ENCODE results near the gene EHD1. TPM values are rescaled to one million over a fixed set of nuclear protein-coding genes. Genes with fewer than 3 reads are reported as not detected.

EHD1 gene
- 10 to 100 TPM; 39.7 to 43.8 TPM for total RNA-seq
- polyA plus RNA-seq (2013, experiment 1 of 2), result 33.1 TPM
- 32.7 TPM for polyA plus RNA-seq (2013, experiment 2 of 2)
- long read RNA-seq, experiment 1, full-length matches to known transcripts, result 4 of 15 reads
- long read RNA-seq, experiment 1, partial matches to known transcripts, result 1 of 15 reads
- long read RNA-seq, experiment 1, other reads (novel, unspliced or antisense), result 10 of 15 reads
- long read RNA-seq, experiment 2, full-length matches to known transcripts, result 66 of 80 reads
- long read RNA-seq, experiment 2, partial matches to known transcripts, result 6 of 80 reads
- long read RNA-seq, experiment 2, other reads (novel, unspliced or antisense), result 8 of 80 reads
- long read RNA-seq, experiment 3, full-length matches to known transcripts, result 214 of 227 reads
- long read RNA-seq, experiment 3, partial matches to known transcripts, result 4 of 227 reads
- long read RNA-seq, experiment 3, other reads (novel, unspliced or antisense), result 9 of 227 reads
- long read RNA-seq, experiment 4, full-length matches to known transcripts, result 1 of 7 reads
- long read RNA-seq, experiment 4, partial matches to known transcripts, result 0 of 7 reads
- long read RNA-seq, experiment 4, other reads (novel, unspliced or antisense), result 6 of 7 reads

GRCh38 chr11:64878494-64879243 lies at the start of gene EHD1:
Gene EHD1, minus strand, starts transcription at chr11:64878621. Its CDS starts 157 bp downstream, at chr11:64878464.
- Histone ChIP-seq H3K9ac (ENCODE audit: extremely low read depth, low read length, poor library complexity, severe bottlenecking) (peak within 1 kb of the TSS; percentile 80), H3K4me1 (ENCODE audit: control insufficient read depth, insufficient read depth, low read length) (no peaks in the 10 kb centered on the region), H3K27ac (ENCODE audit: low read depth, low read length) (peak within 1 kb of the TSS; percentile 83), H3K4me3 (ENCODE audit: low read length) (peak within 1 kb of the TSS; percentile 96), H3K27me3 (ENCODE audit: control insufficient read depth, insufficient read depth, low read length, poor library complexity, severe bottlenecking) (no peaks in the 10 kb centered on the region), H3K36me3 (ENCODE audit: control insufficient read depth, insufficient read depth, low read length) (peaks cover 3% of the 10 kb centered on the region), H3K9me3 (ENCODE audit: control insufficient read depth, low read length) (no peaks in the 10 kb centered on the region)
- Mint-ChIP-seq H3K4me3 (peak within 1 kb of the TSS; percentile 88), H3K27ac (peak within 1 kb of the TSS; percentile 95), H3K27me3 (ENCODE audit: insufficient read depth) (peaks cover 3% of the 10 kb centered on the region), H3K36me3 (ENCODE audit: low read depth) (peaks cover 4% of the 10 kb centered on the region), H3K9me3 (no peaks in the 10 kb centered on the region), H3K4me1 (peaks cover 28% of the 10 kb centered on the region)
- peak; percentile 99 for DNase-seq
- WGBS, 2 experiments (ENCODE audit: insufficient coverage in 1 of 2, insufficient read length in 1 of 2), result 0 to 1% methylated on average over 28 to 75 of the region's 75 CpGs
- TF ChIP-seq CTCF (conservative IDR thresholded peaks at IDR 0.05), result peak; percentile 68

- Histone ChIP-seq H3K36me3 (ENCODE audit: control insufficient read depth, insufficient read depth, low read length) (no peaks in the 10 kb centered on the region), H3K9me3 (ENCODE audit: control insufficient read depth, low read length) (no peaks in the 10 kb centered on the region), H3K27me3 (ENCODE audit: control insufficient read depth, insufficient read depth, low read length, poor library complexity, severe bottlenecking) (peaks cover 37% of the 10 kb centered on the region), H3K27ac (ENCODE audit: low read depth, low read length) (no peak overlapping the region), H3K4me1 (ENCODE audit: control insufficient read depth, insufficient read depth, low read length) (no peaks in the 10 kb centered on the region), H3K4me3 (ENCODE audit: low read length) (no peak overlapping the region), H3K9ac (ENCODE audit: extremely low read depth, low read length, poor library complexity, severe bottlenecking) (no peak overlapping the region)
- no peak overlapping the region for H3K27ac Mint-ChIP-seq
- peaks cover 29% of the 10 kb centered on the region for H3K27me3 Mint-ChIP-seq (ENCODE audit: insufficient read depth)
- no peak overlapping the region for H3K4me3 Mint-ChIP-seq
- no peak for TF ChIP-seq CTCF (conservative IDR thresholded peaks at IDR 0.05)
- WGBS, 2 experiments (ENCODE audit: insufficient coverage in 1 of 2, insufficient read length in 1 of 2), result 90 to 93% methylated on average over 9 to 22 of the region's 22 CpGs
- no peaks in the 10 kb centered on the region for H3K9me3 Mint-ChIP-seq
- no peaks in the 10 kb centered on the region for H3K36me3 Mint-ChIP-seq (ENCODE audit: low read depth)
- peak; percentile 37 for DNase-seq
- H3K4me1 Mint-ChIP-seq, result peaks cover 4% of the 10 kb centered on the region
Measured at GRCh38 chr11:64926689-64927088, 48.3 kb upstream of the EHD1 start.
